H1 (cell line): ENCODE data around the gene ZNG1B. TPM values are rescaled to one million over a fixed set of nuclear protein-coding genes. Genes with fewer than 3 reads are reported as not detected.
"Not testable (repeated sequence)": the region's sequence is repeated elsewhere in the genome, so short reads cannot be mapped to it uniquely, and the experiment has no call there.

ENCODE experiments used
- CTCF ChIA-PET: fragments of 300-600 bp; sonication (Branson Sonifier 250); formaldehyde crosslinking; loops from one replicate; lab custom pipeline; 2021; ENCODE audit not compliant: partially characterized antibody; lab: Charles Lee
- POLR2A ChIA-PET: fragments of 300-600 bp; sonication (Branson Sonifier 250); formaldehyde crosslinking; loops from one replicate; lab custom pipeline; 2021; ENCODE audit warnings: inconsistent platforms; ENCODE audit not compliant: partially characterized antibody; lab: Charles Lee
- DNase-seq, 2 experiments: peaks; one replicate each; pipeline versions ENCODE4 v3.0.0 to v3.0.0-alpha.2; 2010 to 2022; ENCODE audit warnings: low spot score in 2 of 2, low read depth in 1 of 2, mixed read lengths in 1 of 2
- FAIRE-seq: peaks from 2 replicates; lab custom pipeline; 2011; peaks lifted over from hg19 to GRCh38; lab: Jason Lieb, UNC
- H2AFZ ChIP-seq: 2 replicates; pipeline ENCODE4 v1.8.1; 2012; ENCODE audit warnings: low read length, inconsistent platforms
- H2AK5ac ChIP-seq: 2 replicates; pipeline ENCODE4 v1.6.1; 2013; ENCODE audit warnings: low read depth, low read length
- H2BK120ac ChIP-seq: replicated peaks from 2 replicates; pipeline ENCODE3; 2013; ENCODE audit warnings: low read depth, low read length, inconsistent platforms
- H2BK12ac ChIP-seq: 2 replicates; pipeline ENCODE4 v1.6.1; 2013; ENCODE audit warnings: low read depth, low read length
- H2BK15ac ChIP-seq: 2 replicates; pipeline ENCODE4 v1.6.1; 2013; ENCODE audit warnings: low read length
- H2BK20ac ChIP-seq: 2 replicates; pipeline ENCODE4 v1.6.1; 2013; ENCODE audit warnings: low read length
- H2BK5ac ChIP-seq: 2 replicates; pipeline ENCODE4 v1.6.1; 2013; ENCODE audit warnings: low read depth, low read length
- H3K14ac ChIP-seq: 2 replicates; pipeline ENCODE4 v1.6.1; 2013; ENCODE audit warnings: inconsistent platforms; ENCODE audit not compliant: insufficient read length
- H3K18ac ChIP-seq: 2 replicates; pipeline ENCODE4 v1.6.1; 2013; ENCODE audit warnings: low read length; ENCODE audit errors: extremely low read depth
- H3K23ac ChIP-seq: 2 replicates; pipeline ENCODE4 v1.6.1; 2013; ENCODE audit warnings: inconsistent platforms; ENCODE audit not compliant: insufficient read length
- H3K23me2 ChIP-seq: 2 replicates; pipeline ENCODE4 v1.6.1; 2013; ENCODE audit warnings: low read depth, low read length
- H3K27ac ChIP-seq: 2 replicates; pipeline ENCODE4 v1.6.1; 2011; ENCODE audit warnings: low read depth, low read length, inconsistent platforms
- H3K27me3 ChIP-seq, 4 experiments: replicated peaks in 1 of 4; 1 replicate in 1 of 4; 2 replicates in 3 of 4; pipeline versions ENCODE4 v1.6.1 to v1.8.1; 2011 to 2013; ENCODE audit warnings: low read length in 3 of 4, mild to moderate bottlenecking in 3 of 4, inconsistent platforms in 2 of 4, mixed read lengths in 2 of 4, moderate library complexity in 1 of 4; ENCODE audit not compliant: control insufficient read depth in 3 of 4, insufficient read depth in 3 of 4; ENCODE audit errors: extremely low read depth in 1 of 4
- H3K36me3 ChIP-seq, 4 experiments: 2 replicates each; pipeline versions ENCODE4 v1.6.1 to v1.8.1; 2011 to 2013; ENCODE audit warnings: mild to moderate bottlenecking in 4 of 4, low read length in 3 of 4, moderate library complexity in 2 of 4, control low read depth in 1 of 4, inconsistent platforms in 1 of 4; ENCODE audit not compliant: insufficient read depth in 4 of 4, control insufficient read depth in 2 of 4
- H3K4ac ChIP-seq: replicated peaks from 2 replicates; pipeline ENCODE3; 2013; ENCODE audit warnings: low read length, low read depth, mixed read lengths, inconsistent platforms; ENCODE audit not compliant: insufficient read length
- H3K4me1 ChIP-seq, 4 experiments: replicated peaks in 1 of 4; 1 replicate in 1 of 4; 2 replicates in 3 of 4; pipeline versions ENCODE4 v1.6.1 to v1.8.1; 2011 to 2013; ENCODE audit warnings: low read length in 3 of 4, inconsistent platforms in 2 of 4, mixed read lengths in 1 of 4; ENCODE audit not compliant: insufficient read depth in 4 of 4, control insufficient read depth in 3 of 4
- H3K4me2 ChIP-seq, 2 experiments: 2 replicates each; pipeline versions ENCODE4 v1.6.1 to v1.8.1; 2011 to 2013; ENCODE audit warnings: low read depth in 2 of 2, low read length in 2 of 2, control low read depth in 1 of 2, inconsistent platforms in 1 of 2, mild to moderate bottlenecking in 1 of 2; ENCODE audit not compliant: insufficient read depth in 1 of 2
- H3K4me3 ChIP-seq, 4 experiments: fragments of 200-600, 300-600 bp in 1 of 4; sonication (generic), shearing (Covaris generic), sonication (Bioruptor Twin) in 1 of 4; 2 replicates each; pipeline versions ENCODE4 v1.5.1 to v1.8.1; 2011 to 2016; ENCODE audit warnings: low read length in 4 of 4, low read depth in 3 of 4, control low read depth in 2 of 4, inconsistent platforms in 2 of 4, mild to moderate bottlenecking in 2 of 4, mixed read lengths in 1 of 4, moderate library complexity in 1 of 4; ENCODE audit not compliant: insufficient read depth in 2 of 4; ENCODE audit errors: extremely low read depth in 1 of 4
- H3K56ac ChIP-seq: replicated peaks from 2 replicates; pipeline ENCODE3; 2013; ENCODE audit warnings: low read depth, mild to moderate bottlenecking, mixed read lengths, low read length, inconsistent platforms; ENCODE audit not compliant: insufficient read length
- H3K79me1 ChIP-seq: 2 replicates; pipeline ENCODE4 v1.6.1; 2013; ENCODE audit warnings: low read depth, low read length, control low read depth
- H3K79me2 ChIP-seq, 2 experiments: 2 replicates each; pipeline versions ENCODE4 v1.6.1 to v1.8.1; 2012 to 2013; ENCODE audit warnings: low read length in 2 of 2, mild to moderate bottlenecking in 2 of 2, inconsistent platforms in 1 of 2; ENCODE audit not compliant: insufficient read depth in 2 of 2, control insufficient read depth in 1 of 2
- H3K9ac ChIP-seq, 4 experiments: replicated peaks in 1 of 4; 1 replicate in 1 of 4; 2 replicates in 3 of 4; pipeline versions ENCODE4 v1.6.1 to v1.8.1; 2011 to 2013; ENCODE audit warnings: low read depth in 3 of 4, low read length in 3 of 4, control low read depth in 2 of 4, mild to moderate bottlenecking in 2 of 4, moderate library complexity in 2 of 4, inconsistent platforms in 1 of 4; ENCODE audit errors: extremely low read depth in 1 of 4
- H3K9me3 ChIP-seq, 2 experiments: 2 replicates each; pipeline versions ENCODE4 v1.6.1 to v1.8.1; 2012 to 2013; ENCODE audit warnings: mild to moderate bottlenecking in 2 of 2, moderate library complexity in 2 of 2, control low read depth in 1 of 2, inconsistent platforms in 1 of 2, low read depth in 1 of 2, low read length in 1 of 2, mixed read lengths in 1 of 2; ENCODE audit not compliant: insufficient read depth in 2 of 2
- H4K20me1 ChIP-seq, 2 experiments: replicated peaks in 1 of 2; 2 replicates each; pipeline versions ENCODE3 to v1.8.1; 2011 to 2013; ENCODE audit warnings: inconsistent platforms in 2 of 2, low read length in 2 of 2, mild to moderate bottlenecking in 1 of 2; ENCODE audit not compliant: insufficient read depth in 2 of 2, control insufficient read depth in 1 of 2
- H4K5ac ChIP-seq: 2 replicates; pipeline ENCODE4 v1.6.1; 2013; ENCODE audit warnings: low read length, low read depth, mixed read lengths, inconsistent platforms; ENCODE audit not compliant: insufficient read length
- H4K8ac ChIP-seq: 2 replicates; pipeline ENCODE4 v1.8.0; 2013; ENCODE audit warnings: mild to moderate bottlenecking, moderate library complexity, low read length, inconsistent platforms; ENCODE audit not compliant: insufficient read depth; ENCODE audit errors: extremely low read depth
- H4K91ac ChIP-seq: replicated peaks from 2 replicates; pipeline ENCODE3; 2013; ENCODE audit warnings: low read length, mixed read lengths, inconsistent platforms; ENCODE audit not compliant: insufficient read length
- WGBS, 2 experiments: shearing (Covaris generic) in 1 of 2; methylation state at CpG; one replicate each; pipeline versions ENCODE4 v1.1.6 to v1.1.7; 2013 to 2015; ENCODE audit warnings: low lambda C conversion rate in 2 of 2, mixed read lengths in 2 of 2, inconsistent platforms in 1 of 2, low coverage in 1 of 2, missing lambda C conversion rate in 1 of 2; ENCODE audit not compliant: insufficient replicate concordance in 2 of 2, insufficient coverage in 1 of 2, insufficient read length in 1 of 2; ENCODE audit errors: extremely low coverage in 1 of 2, missing lambda C conversion rate in 1 of 2; 5-methylcytosine and 5-hydroxymethylcytosine counted together
- polyA plus RNA-seq, 7 experiments: library from polyadenylated mRNA; depleted of rRNA in 3 of 7; stranded (reverse) in 5 of 7; unstranded in 2 of 7; fragments of >200 nt in 5 of 7; fragments of 200-250 nt in 2 of 7; gene quantifications; 1 replicate in 5 of 7; 2 replicates in 1 of 7; 4 replicates in 1 of 7; pipeline versions ENCODE4 v1.2.1 to v1.2.3, GENCODE V29; 2011 to 2013; ENCODE audit warnings: missing spikeins in 2 of 7, mixed read lengths in 2 of 7
- total RNA-seq: library from RNA; stranded (reverse); fragmentation: NEBNext Ultra II Directional; extraction: Animal tissue kit (Norgen Biotek cat#: 25700); gene quantifications from 2 replicates; pipeline ENCODE4 v1.2.1, GENCODE V29; 2021

Gene ZNG1B
- total and polyA plus RNA-seq, 2 of the 8 experiments (the other 6 are each of a cell fraction or from before 2014, with no cell fraction given), result 12.8 to 32.7 TPM

GRCh38 chr2:113510913-113511312 lies 73.4 kb downstream of the ZNG1B start:
- H3K79me2 ChIP-seq, H3K18ac ChIP-seq, H3K27ac ChIP-seq, POLR2A ChIA-PET, H3K4ac ChIP-seq, DNase-seq, H2BK5ac ChIP-seq, H2AFZ ChIP-seq, H3K79me1 ChIP-seq, H3K4me1 ChIP-seq, H2BK12ac ChIP-seq, H4K5ac ChIP-seq, CTCF ChIA-PET, H2BK15ac ChIP-seq, H3K9me3 ChIP-seq, H2BK120ac ChIP-seq, H2BK20ac ChIP-seq, H2AK5ac ChIP-seq, H3K23me2 ChIP-seq, H3K4me2 ChIP-seq, FAIRE-seq, H4K91ac ChIP-seq, H3K23ac ChIP-seq, H4K8ac ChIP-seq, H3K56ac ChIP-seq, H3K4me3 ChIP-seq, H4K20me1 ChIP-seq, H3K14ac ChIP-seq, H3K9ac ChIP-seq, H3K36me3 ChIP-seq: not testable (repeated sequence)
- peaks cover 0 to 12% (median 6%) of the 10 kb centered on the region in 4 experiments; a peak in 6 of 7 replicates for H3K27me3 ChIP-seq
- 100% methylated on average over 2 of the region's 3 CpGs; no CpG with 5 or more reads in 1 of the 2 experiments for WGBS, 2 experiments

- H3K18ac ChIP-seq, H3K79me2 ChIP-seq, H3K9ac ChIP-seq, H3K27me3 ChIP-seq, H3K9me3 ChIP-seq, H2BK15ac ChIP-seq, CTCF ChIA-PET, H4K91ac ChIP-seq, H4K20me1 ChIP-seq, H3K79me1 ChIP-seq, H2BK12ac ChIP-seq, DNase-seq, POLR2A ChIA-PET, H4K5ac ChIP-seq, H3K23ac ChIP-seq, H2BK20ac ChIP-seq, H3K56ac ChIP-seq, H3K4ac ChIP-seq, H3K36me3 ChIP-seq, FAIRE-seq, H2BK120ac ChIP-seq, H2BK5ac ChIP-seq, H3K27ac ChIP-seq, H2AFZ ChIP-seq, H3K14ac ChIP-seq, H4K8ac ChIP-seq, H3K4me2 ChIP-seq, H3K23me2 ChIP-seq, H2AK5ac ChIP-seq, H3K4me3 ChIP-seq, H3K4me1 ChIP-seq: not testable (repeated sequence)
- WGBS, 2 experiments, result 86% methylated on average over 9 of the region's 14 CpGs; no CpG with 5 or more reads in 1 of the 2 experiments
Observed at GRCh38 chr2:113511859-113512258, 74.4 kb downstream of the ZNG1B start.
